Tibial nerve (tissue), 4 donors: ENCODE data around the gene SHROOM1.

Source experiments
- EP300 ChIP-seq, 2 donors: sonication (generic); formaldehyde crosslinking; IDR thresholded peaks; one replicate each; pipeline ENCODE4 v1.6.1; 2017; ENCODE audit warnings: antibody characterized with exemption in 2 of 2, mild to moderate bottlenecking in 1 of 2
- TF ChIP-seq, protein P1 (sequence below), 5 experiments: fragments of 200-600 bp in 3 of 5; fragments of 450-650 bp in 2 of 5; sonication (generic) in 3 of 5; IDR thresholded peaks; one replicate each; pipeline ENCODE4 v1.5.1; 2016 to 2019; ENCODE audit warnings: antibody characterized with exemption in 5 of 5, mild to moderate bottlenecking in 3 of 5, moderate library complexity in 2 of 5

DNA sequence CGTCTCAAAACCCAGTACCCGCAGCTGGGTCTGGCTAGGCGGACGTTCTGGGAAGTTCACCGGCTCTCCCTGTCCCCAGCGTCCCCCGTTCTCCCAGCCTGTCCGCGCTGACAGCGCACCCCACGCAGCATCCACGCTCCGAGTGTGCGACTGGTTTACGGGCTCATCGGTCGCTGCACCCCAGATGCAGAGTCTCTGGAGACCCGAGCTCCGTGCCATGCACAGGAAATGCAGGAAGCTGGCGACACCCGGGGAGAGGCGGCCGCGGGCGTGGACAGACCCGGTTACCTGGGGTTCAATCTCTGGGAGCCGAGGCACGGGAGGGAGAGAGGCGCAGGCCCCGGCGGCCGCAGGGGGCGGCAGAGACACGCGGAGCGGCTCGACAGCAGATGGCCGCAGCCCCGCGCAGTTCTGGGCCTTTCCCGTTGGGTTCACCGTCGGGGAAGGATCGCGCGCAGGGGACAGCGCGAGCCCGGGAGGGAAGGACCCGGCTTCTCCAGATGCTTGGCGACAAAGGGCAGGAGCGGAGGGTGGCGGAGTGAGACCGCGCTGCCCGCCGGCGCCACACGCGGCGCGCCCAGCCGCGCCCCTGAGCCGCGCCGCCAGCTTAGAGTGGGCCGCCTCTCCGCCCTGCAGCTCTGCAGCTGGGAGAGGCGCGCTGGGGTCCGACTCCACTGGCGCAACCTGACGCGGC lies 558 bp downstream of the SHROOM1 start:
- TF ChIP-seq, protein P1, sequence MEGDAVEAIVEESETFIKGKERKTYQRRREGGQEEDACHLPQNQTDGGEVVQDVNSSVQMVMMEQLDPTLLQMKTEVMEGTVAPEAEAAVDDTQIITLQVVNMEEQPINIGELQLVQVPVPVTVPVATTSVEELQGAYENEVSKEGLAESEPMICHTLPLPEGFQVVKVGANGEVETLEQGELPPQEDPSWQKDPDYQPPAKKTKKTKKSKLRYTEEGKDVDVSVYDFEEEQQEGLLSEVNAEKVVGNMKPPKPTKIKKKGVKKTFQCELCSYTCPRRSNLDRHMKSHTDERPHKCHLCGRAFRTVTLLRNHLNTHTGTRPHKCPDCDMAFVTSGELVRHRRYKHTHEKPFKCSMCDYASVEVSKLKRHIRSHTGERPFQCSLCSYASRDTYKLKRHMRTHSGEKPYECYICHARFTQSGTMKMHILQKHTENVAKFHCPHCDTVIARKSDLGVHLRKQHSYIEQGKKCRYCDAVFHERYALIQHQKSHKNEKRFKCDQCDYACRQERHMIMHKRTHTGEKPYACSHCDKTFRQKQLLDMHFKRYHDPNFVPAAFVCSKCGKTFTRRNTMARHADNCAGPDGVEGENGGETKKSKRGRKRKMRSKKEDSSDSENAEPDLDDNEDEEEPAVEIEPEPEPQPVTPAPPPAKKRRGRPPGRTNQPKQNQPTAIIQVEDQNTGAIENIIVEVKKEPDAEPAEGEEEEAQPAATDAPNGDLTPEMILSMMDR (IDR thresholded peaks at IDR 0.05), result peak; percentile 83 to 93 (median 91)
- no peak for TF ChIP-seq EP300 (IDR thresholded peaks at IDR 0.05)
